Brain microvascular endothelial cell (primary cell): Measurements from ENCODE around the gene ZBTB21.

Source experiments
- DNase-seq: peaks from one replicate; pipeline ENCODE4 v3.0.0-alpha.2; 2020
- H3K27ac ChIP-seq: fragments of 250-450 bp; sonication (Bioruptor Pico); 2 replicates; pipeline ENCODE4 v1.5.1; 2020; ENCODE audit warnings: mild to moderate bottlenecking, moderate library complexity
- H3K27me3 ChIP-seq: fragments of 250-450 bp; sonication (Bioruptor Pico); replicated peaks from 2 replicates; pipeline ENCODE4 v1.5.1; 2020; ENCODE audit warnings: mild to moderate bottlenecking
- H3K36me3 ChIP-seq: fragments of 250-450 bp; sonication (Bioruptor Pico); replicated peaks from 2 replicates; pipeline ENCODE4 v1.5.1; 2020; ENCODE audit warnings: mild to moderate bottlenecking
- H3K4me3 ChIP-seq: 2 replicates; pipeline ENCODE4 v1.5.1; 2011; ENCODE audit warnings: low read depth, mild to moderate bottlenecking, control low read depth, low read length, moderate library complexity
- in situ Hi-C: cut with HindIII; loops from 2 replicates; pipeline ENCODE4 v1.10.0; 2017; ENCODE audit warnings: low sequenced_read_pairs, low pct_ligation_motif_present
- TF ChIP-seq, protein P1 (sequence below): IDR thresholded peaks from 2 replicates; pipeline ENCODE4 v1.5.1; 2011; ENCODE audit warnings: low read depth, mild to moderate bottlenecking, moderate library complexity, low read length, control low read depth, inconsistent platforms; ENCODE audit errors: missing control alignments

ZBTB21 gene

DNA sequence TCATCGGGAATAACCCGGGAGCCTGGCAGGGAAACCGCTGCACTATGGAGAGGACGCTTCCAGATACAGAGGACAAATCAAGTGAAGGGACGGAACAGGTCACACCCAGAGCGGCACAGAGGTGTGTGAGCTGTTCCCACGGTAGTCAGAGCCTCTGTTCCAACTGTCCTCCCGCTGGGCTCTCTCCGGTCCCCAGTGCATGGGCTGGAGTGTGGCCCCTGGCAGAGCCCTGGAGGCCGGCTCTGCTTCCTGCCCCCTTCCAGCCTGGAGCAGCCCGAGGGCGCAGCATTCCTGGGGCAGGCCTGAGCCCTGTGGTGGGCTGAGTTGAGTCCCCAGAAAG lies 11.9 kb upstream of the ZBTB21 start:
- in situ Hi-C loops: no loop called here

DNA sequence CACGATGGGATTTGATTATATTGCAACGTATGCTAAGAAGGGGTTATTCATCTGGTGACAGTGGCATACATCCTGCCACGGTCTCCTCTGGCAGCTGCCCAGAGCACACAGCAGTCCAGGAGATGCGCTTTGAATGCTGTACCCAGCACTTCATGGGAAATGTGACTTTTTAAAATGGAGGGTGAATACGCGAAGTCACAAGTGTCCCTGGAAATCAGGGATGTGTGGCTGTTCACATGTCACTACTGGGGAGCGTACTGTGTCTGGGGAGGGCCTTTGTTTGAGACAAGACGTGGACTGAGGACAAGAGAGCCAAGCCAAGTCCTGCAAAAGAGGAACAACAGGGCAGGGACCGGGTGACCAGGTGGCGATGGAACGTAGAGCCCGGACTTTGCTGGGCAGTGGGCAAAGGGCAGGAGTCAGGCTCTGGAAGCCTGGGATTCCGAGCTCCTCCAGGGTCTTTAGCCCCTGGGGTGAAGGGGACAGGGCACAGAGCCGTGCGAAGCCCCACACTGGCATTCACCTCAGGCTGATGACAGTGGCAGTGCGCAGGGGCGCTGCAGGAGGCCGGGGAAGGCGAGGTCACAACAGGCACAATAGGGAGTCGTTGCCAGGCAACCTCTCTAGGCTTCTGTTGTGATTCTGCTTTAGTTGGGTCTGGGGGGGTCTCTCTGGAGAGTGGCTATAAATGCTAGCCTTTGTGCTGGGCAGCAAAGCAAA lies 11.4 kb upstream of the ZBTB21 start:
- in situ Hi-C loops: no loop called here
- peak; percentile 56 for DNase-seq

More for the DNA sequence above, 11.9 kb upstream of the ZBTB21 start:
- H3K27ac ChIP-seq: no peak overlapping the region
- H3K27me3 ChIP-seq: no peaks in the 10 kb centered on the region
- no peak overlapping the region for H3K4me3 ChIP-seq
- no peaks in the 10 kb centered on the region for H3K36me3 ChIP-seq
- no peak for DNase-seq
- TF ChIP-seq, protein P1, sequence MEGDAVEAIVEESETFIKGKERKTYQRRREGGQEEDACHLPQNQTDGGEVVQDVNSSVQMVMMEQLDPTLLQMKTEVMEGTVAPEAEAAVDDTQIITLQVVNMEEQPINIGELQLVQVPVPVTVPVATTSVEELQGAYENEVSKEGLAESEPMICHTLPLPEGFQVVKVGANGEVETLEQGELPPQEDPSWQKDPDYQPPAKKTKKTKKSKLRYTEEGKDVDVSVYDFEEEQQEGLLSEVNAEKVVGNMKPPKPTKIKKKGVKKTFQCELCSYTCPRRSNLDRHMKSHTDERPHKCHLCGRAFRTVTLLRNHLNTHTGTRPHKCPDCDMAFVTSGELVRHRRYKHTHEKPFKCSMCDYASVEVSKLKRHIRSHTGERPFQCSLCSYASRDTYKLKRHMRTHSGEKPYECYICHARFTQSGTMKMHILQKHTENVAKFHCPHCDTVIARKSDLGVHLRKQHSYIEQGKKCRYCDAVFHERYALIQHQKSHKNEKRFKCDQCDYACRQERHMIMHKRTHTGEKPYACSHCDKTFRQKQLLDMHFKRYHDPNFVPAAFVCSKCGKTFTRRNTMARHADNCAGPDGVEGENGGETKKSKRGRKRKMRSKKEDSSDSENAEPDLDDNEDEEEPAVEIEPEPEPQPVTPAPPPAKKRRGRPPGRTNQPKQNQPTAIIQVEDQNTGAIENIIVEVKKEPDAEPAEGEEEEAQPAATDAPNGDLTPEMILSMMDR: no peak

DNA sequence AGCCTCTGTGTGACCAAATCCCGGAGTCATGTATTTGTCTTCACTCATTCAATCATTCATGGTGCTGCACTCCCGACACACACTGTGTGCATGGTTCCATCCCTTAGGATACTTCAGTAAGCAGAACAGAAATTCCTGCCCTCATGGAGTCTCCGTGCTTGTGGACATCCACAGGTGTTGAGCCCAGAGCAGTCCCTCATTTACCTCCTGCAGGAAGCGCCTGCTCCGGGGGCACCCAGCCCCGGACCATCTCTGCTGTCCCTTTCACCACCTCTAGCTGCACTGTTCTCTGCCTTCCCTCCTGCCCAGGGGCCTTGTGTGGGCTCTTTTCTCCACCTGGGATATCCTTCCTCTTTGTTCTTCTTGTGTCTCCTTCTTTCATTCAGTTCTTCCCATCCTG lies 9.5 kb upstream of the ZBTB21 start:
- in situ Hi-C loops: no loop called here
- TF ChIP-seq, protein P1: no peak
- H3K27ac ChIP-seq: no peak overlapping the region

More for the DNA sequence above, 11.4 kb upstream of the ZBTB21 start:
- H3K4me3 ChIP-seq: no peak overlapping the region
- no peak overlapping the region for H3K27ac ChIP-seq
- H3K27me3 ChIP-seq: no peaks in the 10 kb centered on the region
- H3K36me3 ChIP-seq: no peaks in the 10 kb centered on the region
- TF ChIP-seq, protein P1: no peak

DNA sequence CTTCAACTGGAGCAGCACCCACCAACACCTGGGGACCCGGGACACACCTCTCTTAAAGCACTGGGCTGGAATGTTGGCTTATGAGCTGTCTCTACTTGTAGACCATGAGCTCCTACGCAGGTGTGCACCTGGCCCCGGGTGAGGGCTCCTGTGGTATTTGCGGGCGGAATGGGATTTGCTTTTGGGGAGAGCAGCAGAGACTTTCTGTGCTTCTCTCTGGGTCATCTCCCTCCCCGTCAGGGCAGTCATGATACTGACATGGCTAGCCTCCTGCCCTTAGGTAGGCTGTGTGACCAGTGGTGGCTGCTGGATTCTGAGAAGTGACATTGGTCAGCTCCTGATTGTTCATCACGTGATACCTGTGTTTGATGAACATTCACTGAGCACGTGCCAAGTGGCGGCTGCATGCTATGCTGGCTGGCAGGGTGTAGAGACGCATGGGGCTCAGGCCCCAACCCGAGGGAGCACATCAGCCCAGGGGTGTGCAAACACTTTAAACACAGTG lies 9.0 kb upstream of the ZBTB21 start:
- in situ Hi-C loops: no loop called here
- Histone ChIP-seq H3K27me3 (no peaks in the 10 kb centered on the region), H3K36me3 (no peaks in the 10 kb centered on the region), H3K27ac (no peak overlapping the region), H3K4me3 (no peak overlapping the region)
- TF ChIP-seq, protein P1: no peak
- DNase-seq: no peak

More for the DNA sequence above, 9.5 kb upstream of the ZBTB21 start:
- Histone ChIP-seq H3K27me3 (no peaks in the 10 kb centered on the region), H3K36me3 (no peaks in the 10 kb centered on the region), H3K4me3 (no peak overlapping the region)
- DNase-seq: no peak

DNA sequence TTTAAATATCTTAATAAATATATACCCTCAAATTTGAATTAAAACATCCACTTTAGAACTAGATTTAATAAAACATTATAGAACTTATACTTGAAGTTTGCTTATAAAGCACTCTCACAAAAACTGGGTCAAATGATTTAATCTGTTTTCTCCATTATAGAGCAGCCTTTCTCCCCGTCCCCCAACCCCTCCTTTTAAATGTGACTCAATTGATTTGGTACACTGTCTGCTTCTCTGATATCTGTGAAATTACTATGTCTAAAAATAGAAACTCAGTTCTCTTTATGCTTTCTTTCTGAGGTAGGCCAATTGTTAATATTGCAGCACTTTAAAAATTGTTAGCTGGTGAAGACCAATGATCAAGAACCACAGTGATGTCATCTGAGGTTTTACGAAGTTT lies 6.9 kb upstream of the ZBTB21 start:
- Histone ChIP-seq H3K27ac (no peak overlapping the region), H3K27me3 (no peaks in the 10 kb centered on the region), H3K4me3 (no peak overlapping the region), H3K36me3 (no peaks in the 10 kb centered on the region)
- DNase-seq: no peak
- TF ChIP-seq, protein P1: no peak
- in situ Hi-C loops: no loop called here
